DMS79 treated with DMSO at 0.1 percent for 48 hours (cell line): ENCODE results near the gene BCL2.
A peak's percentile ranks its signal among the peaks of the same experiment; 100 is the strongest.

Experiments used
- DNase-seq: peaks from one replicate; lab custom pipeline; 2025; lab: John Stamatoyannopoulos, UW

BCL2 gene

GRCh38 chr18:63286926-63287325 is 32.6 kb downstream of the BCL2 start:
- no peak for DNase-seq

GRCh38 chr18:63284827-63285733 is 34.5 kb downstream of the BCL2 start:
- no peak for DNase-seq

- peak; percentile 24 for DNase-seq
Measured at GRCh38 chr18:63284173-63284799, 35.3 kb downstream of the BCL2 start.

- no peak for DNase-seq
Measured at GRCh38 chr18:63283305-63284094, 36.1 kb downstream of the BCL2 start.

- DNase-seq: no peak
Measured at GRCh38 chr18:63282793-63283192, 36.8 kb downstream of the BCL2 start.

GRCh38 chr18:63273222-63273927 is 46.2 kb downstream of the BCL2 start:
- DNase-seq: no peak

- no peak for DNase-seq
Measured at GRCh38 chr18:63272638-63273037, 46.9 kb downstream of the BCL2 start.

- no peak for DNase-seq
Measured at GRCh38 chr18:63271881-63272299, 47.7 kb downstream of the BCL2 start.

- no peak for DNase-seq
Measured at GRCh38 chr18:63271148-63271547, 48.4 kb downstream of the BCL2 start.

GRCh38 chr18:63267975-63268721 is 51.4 kb downstream of the BCL2 start:
- DNase-seq: peak; percentile 31

GRCh38 chr18:63266888-63267790 is 52.4 kb downstream of the BCL2 start:
- DNase-seq: peak; percentile 18

GRCh38 chr18:63265326-63265725 is 54.2 kb downstream of the BCL2 start:
- DNase-seq: peak; percentile 47

GRCh38 chr18:63264871-63265270 is 54.7 kb downstream of the BCL2 start:
- peak; percentile 98 for DNase-seq

GRCh38 chr18:63263444-63263843 is 56.1 kb downstream of the BCL2 start:
- peak; percentile 89 for DNase-seq

- peak; percentile 44 for DNase-seq
Measured at GRCh38 chr18:63262369-63263335, 56.9 kb downstream of the BCL2 start.

GRCh38 chr18:63261029-63261428 is 58.5 kb downstream of the BCL2 start:
- peak; percentile 49 for DNase-seq

- DNase-seq: no peak
Measured at GRCh38 chr18:63260380-63260754, 59.2 kb downstream of the BCL2 start.

- DNase-seq: peak; percentile 49
Measured at GRCh38 chr18:63259567-63260379, 59.8 kb downstream of the BCL2 start.
